HG02973 (cell line): Measurements from ENCODE around the gene CDC20B.
"Not testable (repeated sequence)": the region's sequence is repeated elsewhere in the genome, so short reads cannot be mapped to it uniquely, and the experiment has no call there.

Source experiments
- ATAC-seq: cut with Tn5 transposase; IDR thresholded peaks from one replicate; pipeline ENCODE4 v1.9.1; 2021; ENCODE audit warnings: moderate library complexity; ENCODE audit not compliant: unreplicated experiment

CDC20B gene

GRCh38 chr5:55162666-55163065 lies 10.3 kb downstream of the CDC20B start:
- no peak for ATAC-seq

DNA sequence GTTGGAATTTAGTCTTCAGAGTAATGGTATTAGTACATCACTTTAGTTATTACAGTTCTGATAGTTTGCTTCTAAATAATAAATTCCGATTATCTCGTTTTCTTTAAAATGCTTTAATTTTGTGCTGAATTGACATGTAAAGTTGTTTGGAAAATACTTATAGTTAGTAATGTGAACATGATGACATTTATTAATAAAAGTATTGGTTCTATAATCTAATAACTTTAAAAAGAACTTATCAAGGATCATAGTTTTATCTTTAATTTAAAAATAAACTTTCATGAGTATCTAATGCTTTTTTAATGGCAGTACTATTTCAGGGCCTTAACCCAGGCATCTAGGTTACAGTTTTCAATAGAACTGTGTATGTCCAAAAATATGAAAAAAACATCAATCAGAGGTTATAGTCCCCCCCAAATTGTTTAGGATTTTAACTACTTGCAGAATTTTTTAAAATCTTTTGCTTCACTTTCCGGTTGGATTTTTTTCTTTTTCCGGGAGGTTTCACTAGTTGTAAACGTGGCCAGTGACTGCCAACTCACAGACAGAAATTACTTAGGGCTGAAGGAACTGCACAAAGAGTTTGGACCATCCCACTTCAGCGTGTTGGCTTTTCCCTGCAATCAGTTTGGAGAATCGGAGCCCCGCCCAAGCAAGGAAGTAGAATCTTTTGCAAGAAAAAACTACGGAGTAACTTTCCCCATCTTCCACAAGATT lies 12.3 kb downstream of the CDC20B start:
- no peak for ATAC-seq

- no peak for ATAC-seq
Observed at GRCh38 chr5:55159763-55160492, 13.0 kb downstream of the CDC20B start, which contains the start of gene GPX8. Gene GPX8 (plus strand): TSS chr5:55160171. CDS start chr5:55160193, 22 bp downstream.

DNA sequence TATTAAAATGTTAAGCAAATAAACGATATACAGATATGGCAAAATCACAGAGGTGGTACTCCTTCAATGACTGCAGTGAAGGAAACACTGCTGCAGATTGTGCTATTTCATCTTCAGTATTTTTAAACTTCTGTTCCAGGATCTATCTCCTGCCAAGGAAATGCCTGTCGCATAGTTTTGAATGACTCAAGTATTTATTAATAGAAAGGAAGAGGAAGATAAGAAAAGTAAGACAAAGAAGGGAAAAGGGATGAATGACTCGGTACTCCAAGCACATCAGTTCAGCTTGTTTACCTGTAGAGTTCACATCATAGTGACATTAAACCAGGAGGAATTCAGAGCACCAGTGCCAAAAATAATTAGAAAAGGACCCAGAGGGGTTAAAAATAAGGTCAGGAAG lies 18.1 kb downstream of the CDC20B start:
- no peak for ATAC-seq

DNA sequence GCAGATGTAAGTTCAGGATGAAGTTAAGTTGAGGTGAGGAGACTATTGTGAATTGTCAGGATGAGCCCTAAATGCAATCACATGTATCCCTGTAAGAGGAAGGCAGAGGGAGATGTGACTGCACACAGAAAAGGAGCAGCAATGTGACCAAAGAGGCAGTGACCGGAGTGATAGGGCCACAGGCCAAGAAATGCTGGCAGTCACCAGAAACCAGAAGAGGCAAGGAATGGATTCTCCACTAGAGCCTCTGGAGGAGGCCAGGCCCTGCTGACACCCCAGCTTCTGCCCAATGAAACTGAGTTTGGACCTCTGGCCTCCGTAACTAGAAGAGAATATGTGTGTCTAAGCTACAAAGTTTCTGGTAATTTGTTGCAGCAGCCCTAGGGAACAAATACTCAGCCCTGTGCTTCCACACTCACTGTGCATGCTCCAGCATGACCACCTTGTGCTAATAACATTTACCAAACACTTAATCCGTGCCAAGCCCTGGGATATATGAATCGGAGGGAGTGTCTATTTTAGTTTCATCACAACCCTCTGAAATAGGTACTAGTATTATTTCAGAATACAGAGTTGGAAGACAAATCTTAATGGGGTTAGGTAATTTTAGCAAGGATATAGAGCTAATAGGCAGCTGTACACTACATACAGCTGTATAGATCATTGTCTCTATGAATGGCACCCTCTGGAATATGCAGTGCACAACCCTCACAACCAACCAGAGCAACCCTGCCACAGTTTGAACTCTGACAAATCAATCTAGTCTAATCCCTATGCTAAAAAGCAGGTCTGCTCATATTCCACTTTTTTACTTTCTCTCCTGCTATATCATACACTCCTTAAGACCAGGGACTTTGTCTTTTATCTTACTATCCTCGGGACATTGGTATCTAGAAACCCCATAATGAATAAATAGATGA lies 20.8 kb downstream of the CDC20B start:
- no peak for ATAC-seq

GRCh38 chr5:55149308-55149795 lies 23.6 kb downstream of the CDC20B start:
- ATAC-seq, result no peak

DNA sequence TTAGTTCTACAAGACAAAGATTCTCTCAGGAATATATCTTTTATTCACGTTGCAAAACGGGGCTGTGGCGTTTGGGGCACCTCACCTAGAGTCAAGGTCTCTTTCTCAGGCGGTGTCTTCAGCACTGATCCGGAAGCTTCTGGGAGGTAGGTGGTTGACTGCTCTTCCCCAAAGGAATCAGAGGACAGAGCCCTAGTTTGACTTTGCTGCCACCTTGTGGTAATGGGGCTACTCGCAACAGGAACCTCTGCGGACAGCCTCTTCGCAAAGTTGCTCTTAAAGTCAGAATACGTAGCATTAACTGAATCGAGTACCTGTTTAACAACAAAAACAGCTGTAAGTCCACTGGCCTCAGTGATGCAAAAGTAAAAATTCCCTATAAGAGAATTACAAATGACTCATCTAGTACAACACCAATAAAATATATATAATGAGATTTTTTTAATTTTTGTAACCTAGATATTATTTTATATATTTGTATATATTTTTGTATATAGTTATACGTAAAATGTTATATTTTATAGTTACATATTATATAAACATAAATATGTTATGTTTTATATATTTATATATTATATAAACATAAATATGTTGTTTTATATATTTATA lies 26.3 kb downstream of the CDC20B start:
- peak; percentile 73 for ATAC-seq

- ATAC-seq, result no peak
Observed at GRCh38 chr5:55146080-55146479, 26.9 kb downstream of the CDC20B start.

DNA sequence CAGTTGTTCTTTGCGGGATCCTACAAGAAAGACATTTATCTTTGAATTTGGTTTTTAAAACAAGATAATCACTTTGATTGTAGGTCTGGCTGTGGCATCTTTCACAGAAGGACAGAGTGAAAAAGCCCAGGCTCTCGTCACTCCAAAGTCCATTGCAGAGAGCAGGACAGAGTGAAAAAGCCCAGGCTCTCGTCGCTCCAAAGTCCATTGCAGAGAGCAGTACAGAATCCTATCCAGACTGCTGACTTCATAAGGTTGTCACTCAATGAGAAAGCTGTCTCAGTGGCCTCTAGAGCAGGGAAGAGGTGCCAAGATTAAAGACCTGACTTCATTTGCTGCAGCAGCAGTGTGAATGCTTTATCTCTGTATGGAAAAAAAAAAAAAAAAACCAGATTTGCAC lies 29.4 kb downstream of the CDC20B start:
- ATAC-seq, result no peak

DNA sequence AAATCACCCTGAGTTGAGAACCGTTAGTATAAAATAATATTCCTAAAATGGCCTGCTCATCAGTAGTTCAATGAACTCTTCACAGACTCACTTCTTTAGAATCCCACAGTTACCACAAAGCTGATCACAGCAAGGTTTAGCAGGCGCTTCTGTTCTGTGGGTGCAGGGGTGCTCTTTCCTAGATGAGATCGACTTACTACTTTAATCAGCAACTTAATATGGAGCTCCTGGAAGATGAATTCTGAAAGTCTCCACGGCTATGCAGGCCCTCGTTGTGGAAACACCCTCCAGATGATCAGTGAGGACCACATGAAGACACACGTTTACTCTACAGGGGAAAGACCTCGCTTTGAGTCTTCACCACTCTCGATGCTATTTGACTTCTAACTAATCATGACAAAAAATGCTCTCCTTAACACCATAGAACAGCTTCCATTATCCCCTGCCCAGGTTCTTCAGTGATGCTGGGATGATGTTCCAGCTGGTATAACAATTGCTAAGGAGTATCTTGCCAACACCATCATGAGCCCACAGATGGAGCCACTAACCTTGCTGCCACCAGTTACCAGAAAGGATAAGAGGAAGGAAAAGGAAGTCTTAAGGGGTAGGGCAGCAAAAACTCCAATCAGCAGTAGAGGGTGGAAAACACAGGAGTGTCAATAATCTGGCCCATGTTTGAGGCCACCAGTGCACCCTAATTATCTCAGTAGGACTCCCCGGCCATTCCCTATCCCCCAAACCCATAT lies 30.9 kb downstream of the CDC20B start:
- ATAC-seq, result no peak

GRCh38 chr5:55140908-55141665 lies 31.9 kb downstream of the CDC20B start:
- no peak for ATAC-seq

- no peak for ATAC-seq
Observed at GRCh38 chr5:55136521-55136920, 36.5 kb downstream of the CDC20B start.

DNA sequence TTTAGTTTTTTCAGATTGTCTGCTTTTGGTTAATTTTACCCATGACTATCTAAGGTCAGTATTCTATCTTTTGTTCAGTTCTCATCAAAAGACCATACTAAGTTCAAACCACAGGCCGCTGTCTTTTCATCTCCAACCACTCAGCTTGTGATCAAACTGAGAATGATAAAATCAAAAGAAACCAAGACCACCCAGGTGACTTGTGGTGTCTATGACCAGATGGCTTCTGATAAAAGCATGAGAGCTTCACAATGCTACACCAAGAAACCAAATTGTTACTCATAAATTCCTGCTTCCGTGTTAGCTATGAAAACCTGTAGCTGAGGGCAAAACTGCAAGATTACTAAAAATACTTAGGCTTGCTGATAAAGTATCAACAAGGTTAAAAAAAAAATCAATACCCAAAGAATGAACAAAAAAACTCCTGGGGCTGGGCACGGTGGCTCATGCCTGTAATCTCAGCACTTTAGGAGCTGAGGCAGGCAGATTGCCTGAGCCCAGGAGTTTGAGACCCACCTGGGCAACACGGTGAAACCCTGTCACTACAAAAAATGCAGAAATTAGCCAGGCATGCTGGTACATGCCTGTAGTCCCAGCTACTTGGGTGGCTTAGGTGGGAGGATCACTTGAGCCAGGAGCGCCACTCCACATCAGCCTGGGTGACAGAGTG lies 38.8 kb downstream of the CDC20B start:
- ATAC-seq, result no peak

GRCh38 chr5:55123365-55123764 lies 49.6 kb downstream of the CDC20B start:
- ATAC-seq, result no peak

DNA sequence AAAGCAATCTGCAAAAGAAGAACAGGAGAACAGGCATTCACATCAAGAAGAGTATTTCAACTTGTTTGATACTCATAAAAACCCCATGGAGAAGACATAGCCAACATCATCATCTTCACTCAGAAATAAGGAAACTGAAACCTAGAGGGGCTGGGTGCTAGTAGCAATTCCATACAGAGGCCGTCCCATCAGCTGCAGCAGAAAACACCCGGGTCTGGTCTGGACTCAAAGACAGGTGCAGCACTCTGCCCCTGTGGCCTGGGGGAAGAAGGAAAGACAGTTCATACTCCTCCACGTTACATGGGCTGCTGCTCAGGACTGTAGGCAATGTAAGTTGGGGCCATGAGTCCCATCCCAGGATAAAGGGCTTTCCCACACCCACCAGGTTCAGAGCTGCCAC lies 58.9 kb downstream of the CDC20B start:
- ATAC-seq, result no peak

GRCh38 chr5:55113327-55113726 lies 59.6 kb downstream of the CDC20B start:
- no peak for ATAC-seq

DNA sequence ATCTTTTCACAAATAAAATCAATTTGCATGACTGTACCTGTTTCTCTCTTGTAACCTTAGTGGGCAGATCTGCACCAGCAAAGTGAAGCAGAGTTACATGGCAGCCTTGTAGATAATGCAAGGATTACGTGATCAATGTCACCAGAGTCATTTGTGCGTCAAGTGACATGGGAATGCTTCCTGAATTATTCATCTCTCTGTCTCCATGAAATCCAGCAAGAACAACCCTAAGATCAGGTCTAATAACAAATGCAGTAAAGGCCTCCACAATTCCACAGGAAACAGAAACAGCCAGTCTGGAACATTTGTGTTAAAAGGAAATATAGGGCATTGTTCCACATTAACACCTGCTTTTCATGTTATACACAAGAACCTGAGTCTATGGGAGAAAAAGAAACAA lies 62.8 kb downstream of the CDC20B start:
- ATAC-seq, result no peak

DNA sequence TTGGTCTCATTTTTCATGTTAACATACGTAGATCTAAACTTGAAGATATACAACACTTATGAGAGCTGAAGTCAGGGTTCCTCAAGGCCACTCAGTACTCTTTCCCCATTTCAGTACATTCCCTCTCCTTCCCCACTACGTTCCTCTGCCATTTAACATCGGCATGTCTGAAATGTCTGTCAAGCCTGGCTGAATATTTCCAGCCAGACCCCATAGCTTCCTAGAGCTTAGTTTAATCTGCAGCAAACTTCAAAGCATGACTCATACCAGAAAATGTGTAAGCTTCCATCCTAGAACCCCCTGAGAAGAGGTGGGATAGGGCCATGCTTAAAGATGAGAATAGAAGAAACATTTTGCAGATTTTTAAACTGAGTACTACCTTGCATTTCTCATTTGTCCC lies 64.3 kb downstream of the CDC20B start:
- ATAC-seq, result no peak

DNA sequence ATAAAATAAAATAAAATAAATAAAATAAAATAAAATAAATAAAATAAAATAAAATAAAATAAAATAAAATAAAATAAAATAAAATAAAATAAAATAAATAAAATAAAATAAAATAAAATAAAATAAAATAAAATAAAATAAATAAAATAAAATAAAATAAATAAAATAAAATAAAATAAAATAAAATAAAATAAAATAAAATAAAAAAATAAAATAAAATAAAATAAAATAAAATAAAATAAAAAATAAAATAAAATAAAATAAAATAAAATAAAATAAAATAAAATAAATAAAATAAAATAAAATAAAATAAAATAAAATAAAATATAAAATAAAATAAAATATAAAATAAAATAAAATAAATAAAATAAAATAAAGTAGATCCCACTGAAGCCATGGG lies 67.0 kb downstream of the CDC20B start:
- ATAC-seq, result not testable (repeated sequence)
